Ishikawa (cell line): ENCODE measurements around the gene RNF223.

Source experiments
- CEBPB ChIP-seq: IDR thresholded peaks from 2 replicates; pipeline ENCODE4 v1.6.1; 2012
- CREB1 ChIP-seq: IDR thresholded peaks from 2 replicates; pipeline ENCODE4 v1.6.1; 2012; ENCODE audit warnings: low read depth
- EGR1 ChIP-seq: IDR thresholded peaks from 2 replicates; pipeline ENCODE4 v1.6.1; 2012
- EP300 ChIP-seq: IDR thresholded peaks from 2 replicates; pipeline ENCODE4 v1.6.1; 2012; ENCODE audit warnings: borderline replicate concordance
- FOXM1 ChIP-seq: IDR thresholded peaks from 2 replicates; pipeline ENCODE4 v1.6.1; 2012; ENCODE audit warnings: low read depth, borderline replicate concordance
- NFIC ChIP-seq: IDR thresholded peaks from 2 replicates; pipeline ENCODE4 v1.6.1; 2012
- RAD21 ChIP-seq: IDR thresholded peaks from 2 replicates; pipeline ENCODE4 v1.6.1; 2012; ENCODE audit warnings: low read depth
- REST ChIP-seq: IDR thresholded peaks from 2 replicates; pipeline ENCODE4 v1.6.1; 2012; ENCODE audit warnings: low read depth, mild to moderate bottlenecking
- TAF1 ChIP-seq: IDR thresholded peaks from 2 replicates; pipeline ENCODE4 v1.6.1; 2012; ENCODE audit warnings: low read depth, mild to moderate bottlenecking
- TCF12 ChIP-seq: IDR thresholded peaks from 2 replicates; pipeline ENCODE4 v1.6.1; 2012; ENCODE audit warnings: low read depth
- TEAD4 ChIP-seq: IDR thresholded peaks from 2 replicates; pipeline ENCODE4 v1.6.1; 2012
- YY1 ChIP-seq: IDR thresholded peaks from 2 replicates; pipeline ENCODE4 v1.6.1; 2012; ENCODE audit warnings: low read depth
- ZBTB7A ChIP-seq: IDR thresholded peaks from 2 replicates; pipeline ENCODE4 v1.6.1; 2012; ENCODE audit warnings: low read depth
- TF ChIP-seq, protein P1 (sequence below): IDR thresholded peaks from 2 replicates; pipeline ENCODE4 v1.6.1; 2012
- TF ChIP-seq, protein P2 (sequence below): IDR thresholded peaks from 2 replicates; pipeline ENCODE4 v1.6.1; 2012

RNF223 gene

GRCh38 chr1:1088801-1089680 lies 14.9 kb upstream of the RNF223 start:
- TF ChIP-seq YY1 (no peak), REST (no peak)

GRCh38 chr1:1088029-1088800 lies 14.1 kb upstream of the RNF223 start:
- TF ChIP-seq TCF12 = no peak
- TF ChIP-seq, protein P1, sequence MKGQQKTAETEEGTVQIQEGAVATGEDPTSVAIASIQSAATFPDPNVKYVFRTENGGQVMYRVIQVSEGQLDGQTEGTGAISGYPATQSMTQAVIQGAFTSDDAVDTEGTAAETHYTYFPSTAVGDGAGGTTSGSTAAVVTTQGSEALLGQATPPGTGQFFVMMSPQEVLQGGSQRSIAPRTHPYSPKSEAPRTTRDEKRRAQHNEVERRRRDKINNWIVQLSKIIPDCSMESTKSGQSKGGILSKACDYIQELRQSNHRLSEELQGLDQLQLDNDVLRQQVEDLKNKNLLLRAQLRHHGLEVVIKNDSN = no peak
- no peak for TF ChIP-seq NFIC
- no peak for TF ChIP-seq RAD21
- TF ChIP-seq CEBPB = no peak
- no peak for TF ChIP-seq CREB1

GRCh38 chr1:1087351-1088028 lies 13.4 kb upstream of the RNF223 start:
- no peak for TF ChIP-seq RAD21
- TF ChIP-seq EP300 = no peak
- TF ChIP-seq TEAD4 = no peak
- TF ChIP-seq TCF12 = no peak

DNA sequence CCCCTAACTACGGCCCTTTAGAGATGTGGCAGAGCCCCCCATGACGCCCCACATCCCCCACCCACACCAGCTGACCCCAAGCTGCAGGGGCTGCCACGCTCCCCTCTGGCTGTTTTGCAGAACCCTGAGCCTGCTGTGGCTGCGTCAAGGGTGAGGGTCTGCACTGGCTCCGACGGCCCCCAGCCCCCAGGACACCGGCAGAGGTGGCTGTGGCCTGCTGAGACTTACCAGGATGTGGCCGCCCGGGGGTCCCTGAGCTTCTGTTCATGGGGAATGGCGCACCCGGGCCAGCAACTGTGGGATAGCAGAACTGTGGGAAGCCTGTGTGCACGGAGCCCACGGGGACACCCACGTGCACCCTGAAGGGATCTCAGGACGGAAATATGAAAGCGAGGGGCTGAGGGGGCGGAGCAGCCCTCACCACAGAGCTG lies 12.8 kb upstream of the RNF223 start:
- TF ChIP-seq, protein P2, sequence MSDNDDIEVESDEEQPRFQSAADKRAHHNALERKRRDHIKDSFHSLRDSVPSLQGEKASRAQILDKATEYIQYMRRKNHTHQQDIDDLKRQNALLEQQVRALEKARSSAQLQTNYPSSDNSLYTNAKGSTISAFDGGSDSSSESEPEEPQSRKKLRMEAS = no peak
- no peak for TF ChIP-seq NFIC
- no peak for TF ChIP-seq EP300
- TF ChIP-seq CEBPB = no peak
- no peak for TF ChIP-seq RAD21
- no peak for TF ChIP-seq CREB1
- no peak for TF ChIP-seq REST
- no peak for TF ChIP-seq TAF1
- no peak for TF ChIP-seq YY1
- no peak for TF ChIP-seq TCF12
- TF ChIP-seq, protein P1 = no peak
- no peak for TF ChIP-seq ZBTB7A
- TF ChIP-seq FOXM1 = no peak
- no peak for TF ChIP-seq TEAD4

GRCh38 chr1:1085911-1086841 lies 12.1 kb upstream of the RNF223 start:
- TF ChIP-seq CEBPB = no peak
- TF ChIP-seq YY1 = no peak
- TF ChIP-seq ZBTB7A = no peak
- no peak for TF ChIP-seq TAF1
- TF ChIP-seq, protein P2 = no peak
- TF ChIP-seq RAD21 = no peak
- no peak for TF ChIP-seq TCF12
- TF ChIP-seq EGR1 = no peak
- TF ChIP-seq, protein P1 = no peak
- no peak for TF ChIP-seq CREB1
- TF ChIP-seq REST = no peak
- no peak for TF ChIP-seq NFIC
- TF ChIP-seq FOXM1 = no peak
- no peak for TF ChIP-seq TEAD4
- no peak for TF ChIP-seq EP300
